IMR-90 (cell line): ENCODE data around the gene P2RY2.

Experiments used
- BHLHE40 ChIP-seq: fragments of 150-350 bp; IDR thresholded peaks from 2 replicates; pipeline ENCODE4 v1.6.1; 2016; ENCODE audit warnings: mild to moderate bottlenecking, low read depth, low read length
- CEBPB ChIP-seq: IDR thresholded peaks from 2 replicates; pipeline ENCODE4 v1.6.1; 2012; ENCODE audit warnings: low read depth, low read length, improper control_type of control experiment
- CHD1 ChIP-seq: IDR thresholded peaks from 2 replicates; pipeline ENCODE4 v1.6.1; 2012; ENCODE audit warnings: low read depth, low read length, improper control_type of control experiment
- CTCF ChIP-seq: conservative IDR thresholded peaks from 2 replicates; pipeline ENCODE4 v1.5.1; 2012; ENCODE audit warnings: mild to moderate bottlenecking, low read depth, low read length, improper control_type of control experiment
- ELK1 ChIP-seq: fragments of 150-350 bp; IDR thresholded peaks from 2 replicates; pipeline ENCODE4 v1.6.1; 2016; ENCODE audit warnings: low read depth, mild to moderate bottlenecking, low read length, moderate library complexity, borderline replicate concordance
- FOS ChIP-seq: fragments of 150-350 bp; IDR thresholded peaks from 2 replicates; pipeline ENCODE4 v1.6.1; 2016; ENCODE audit warnings: low read depth, low read length
- MAFK ChIP-seq: IDR thresholded peaks from 2 replicates; pipeline ENCODE4 v1.6.1; 2012; ENCODE audit warnings: low read depth, low read length, improper control_type of control experiment
- MXI1 ChIP-seq: IDR thresholded peaks from 2 replicates; pipeline ENCODE4 v1.6.1; 2012; ENCODE audit warnings: low read depth, mild to moderate bottlenecking, low read length, moderate library complexity, borderline replicate concordance
- NFE2L2 ChIP-seq: fragments of 150-350 bp; IDR thresholded peaks from 2 replicates; pipeline ENCODE4 v1.6.1; 2016; ENCODE audit warnings: low read depth, mild to moderate bottlenecking, low read length
- POLR2A ChIP-seq: IDR thresholded peaks from 2 replicates; pipeline ENCODE4 v1.6.1; 2012; ENCODE audit warnings: mild to moderate bottlenecking, low read depth, low read length
- RAD21 ChIP-seq: IDR thresholded peaks from 2 replicates; pipeline ENCODE4 v1.6.1; 2012; ENCODE audit warnings: low read length, improper control_type of control experiment
- RCOR1 ChIP-seq: IDR thresholded peaks from 2 replicates; pipeline ENCODE4 v1.6.1; 2012; ENCODE audit warnings: mild to moderate bottlenecking, low read length, improper control_type of control experiment; ENCODE audit not compliant: insufficient replicate concordance
- SMC3 ChIP-seq: fragments of 150-350 bp; IDR thresholded peaks from 2 replicates; pipeline ENCODE4 v1.6.1; 2016; ENCODE audit warnings: low read depth, mild to moderate bottlenecking, antibody characterized with exemption, low read length, moderate library complexity
- USF2 ChIP-seq: fragments of 150-350 bp; IDR thresholded peaks from 2 replicates; pipeline ENCODE4 v1.6.1; 2017; ENCODE audit warnings: mild to moderate bottlenecking, antibody characterized with exemption, low read length, low read depth

- TF ChIP-seq POLR2A (no peak), CTCF (no peak), SMC3 (no peak), MXI1 (no peak), USF2 (no peak), RCOR1 (no peak), ELK1 (no peak), NFE2L2 (no peak), FOS (no peak), CEBPB (no peak), RAD21 (no peak), CHD1 (no peak), MAFK (no peak), BHLHE40 (no peak)
These were observed 31.2 kb upstream of the P2RY2 start for GRCh38 chr11:73186886-73187285.
